ENCODE results near the gene CFAP161.
"Not testable (repeated sequence)": the region's sequence is repeated elsewhere in the genome, so short reads cannot be mapped to it uniquely, and the experiment has no call there.

CFAP161 gene

DNA sequence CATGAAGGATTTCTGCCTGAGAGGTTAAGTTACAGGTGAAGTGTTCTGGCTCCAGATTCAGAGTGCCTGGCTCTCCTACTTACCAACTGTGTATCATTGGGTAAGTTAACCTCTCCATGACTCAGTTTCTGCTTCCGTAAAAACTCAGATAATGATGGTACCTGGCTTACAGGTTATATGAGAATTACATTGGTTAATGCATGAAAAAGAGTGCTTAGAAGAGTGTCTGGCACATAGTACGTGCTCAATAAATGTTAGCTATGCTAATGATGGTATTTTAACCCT lies 23.8 kb downstream of the CFAP161 start:
- DNase-seq (ENCODE audit: low spot score) = no peak

DNA sequence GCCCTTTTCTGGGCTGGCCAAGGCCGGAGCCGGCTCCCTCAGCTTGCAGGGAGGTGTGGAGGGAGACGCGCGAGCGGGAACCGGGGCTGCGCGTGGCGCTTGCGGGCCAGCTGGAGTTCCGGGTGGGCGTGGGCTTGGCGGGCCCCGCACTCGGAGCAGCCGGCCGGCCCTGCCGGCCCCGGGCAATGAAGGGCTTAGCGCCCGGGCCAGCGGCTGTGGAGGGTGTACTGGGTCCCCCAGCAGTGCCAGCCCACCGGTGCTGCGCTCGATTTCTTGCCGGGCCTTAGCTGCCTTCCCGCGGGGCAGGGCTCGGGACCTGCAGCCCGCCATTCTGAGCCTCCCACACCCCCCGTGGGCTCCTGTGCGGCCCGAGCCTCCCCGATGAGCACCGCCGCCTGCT lies 24.5 kb downstream of the CFAP161 start:
- not testable (repeated sequence) for DNase-seq (ENCODE audit: low spot score)

DNA sequence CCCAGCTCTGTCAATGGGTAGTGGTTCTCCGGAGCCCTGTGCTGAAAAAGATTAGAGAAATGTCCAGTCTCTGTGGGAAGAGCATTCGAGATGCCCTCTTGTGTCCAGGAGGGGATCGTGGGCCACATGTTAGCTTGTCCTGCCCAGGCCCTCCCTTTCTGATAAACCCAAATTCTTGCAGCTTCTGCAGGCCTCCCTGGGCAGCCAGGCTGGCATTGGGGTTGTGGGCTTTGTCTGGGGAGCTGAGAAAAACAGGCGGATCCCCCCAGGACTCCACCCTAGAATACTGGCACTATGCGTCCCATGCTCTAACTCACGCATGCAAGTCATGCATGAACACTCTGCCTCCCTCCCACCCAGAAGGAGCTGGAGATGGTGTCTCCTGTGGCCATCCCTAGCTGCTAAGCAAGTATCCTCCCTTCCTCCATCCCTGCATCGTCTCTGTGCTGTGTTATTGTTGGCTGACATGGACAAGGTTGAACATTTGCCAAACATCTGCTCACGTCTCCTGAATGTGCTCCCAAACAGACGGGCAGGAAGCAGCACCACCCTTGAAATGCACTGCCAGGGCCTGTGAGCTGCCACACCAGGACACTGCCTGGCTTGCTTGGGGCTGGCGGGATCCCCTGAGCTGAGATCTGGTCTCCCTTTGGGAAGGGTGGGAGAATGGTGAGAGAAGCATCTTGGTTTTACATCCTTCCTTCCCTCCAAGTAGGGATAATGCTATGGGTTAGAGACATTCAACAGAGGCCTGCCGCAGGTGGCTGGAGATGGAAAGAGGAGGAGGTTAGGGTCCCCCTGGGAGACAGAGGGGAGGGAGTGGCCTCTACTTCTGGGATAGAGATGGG lies 26.5 kb downstream of the CFAP161 start:
- no peak for DNase-seq (ENCODE audit: low spot score)

DNA sequence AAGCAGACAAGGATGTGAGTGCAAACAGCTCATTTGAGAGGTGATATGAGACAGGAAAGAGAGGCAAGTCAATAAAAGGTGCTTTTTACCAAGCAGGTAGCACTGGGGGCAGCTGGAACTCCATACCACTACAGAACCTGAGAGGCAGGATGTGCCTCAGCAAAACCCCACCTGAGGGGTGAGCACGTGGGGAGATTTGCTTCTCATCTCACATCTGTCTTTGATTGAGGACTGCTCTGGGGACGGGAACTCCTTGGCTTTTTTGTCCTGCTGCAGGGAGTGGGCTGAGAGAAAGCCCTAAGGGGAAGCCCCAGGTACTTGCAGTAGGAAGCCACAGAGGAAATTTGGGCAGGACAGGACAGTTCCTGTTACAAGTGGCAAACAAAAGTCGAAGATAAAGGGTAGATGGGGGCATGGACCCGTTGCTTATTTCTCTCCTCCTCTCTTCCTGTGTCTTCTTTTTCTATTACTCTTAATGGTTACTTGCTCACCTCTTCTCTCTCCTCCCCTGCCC lies 27.1 kb downstream of the CFAP161 start:
- no peak for DNase-seq (ENCODE audit: low spot score)

DNA sequence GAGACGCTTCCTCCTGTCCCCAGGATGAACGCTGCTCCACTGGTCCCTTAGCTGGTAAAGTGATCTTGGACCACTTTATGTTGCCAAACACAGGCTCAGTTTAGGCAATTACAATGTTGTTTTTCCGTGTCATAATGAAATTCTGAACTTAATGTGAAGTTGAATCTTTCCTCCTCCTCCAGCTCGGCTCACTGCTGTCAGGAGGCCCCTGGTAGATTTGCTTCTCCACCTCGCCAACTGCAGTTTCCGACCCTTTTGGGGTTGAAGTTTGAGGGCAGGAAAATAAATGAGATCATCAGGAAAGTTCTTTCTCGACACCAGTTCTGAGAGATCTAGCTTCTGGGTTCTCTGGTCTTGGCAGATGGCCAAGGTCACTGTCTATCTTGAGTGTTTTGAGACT lies 27.8 kb downstream of the CFAP161 start:
- no peak for DNase-seq (ENCODE audit: low spot score)

DNA sequence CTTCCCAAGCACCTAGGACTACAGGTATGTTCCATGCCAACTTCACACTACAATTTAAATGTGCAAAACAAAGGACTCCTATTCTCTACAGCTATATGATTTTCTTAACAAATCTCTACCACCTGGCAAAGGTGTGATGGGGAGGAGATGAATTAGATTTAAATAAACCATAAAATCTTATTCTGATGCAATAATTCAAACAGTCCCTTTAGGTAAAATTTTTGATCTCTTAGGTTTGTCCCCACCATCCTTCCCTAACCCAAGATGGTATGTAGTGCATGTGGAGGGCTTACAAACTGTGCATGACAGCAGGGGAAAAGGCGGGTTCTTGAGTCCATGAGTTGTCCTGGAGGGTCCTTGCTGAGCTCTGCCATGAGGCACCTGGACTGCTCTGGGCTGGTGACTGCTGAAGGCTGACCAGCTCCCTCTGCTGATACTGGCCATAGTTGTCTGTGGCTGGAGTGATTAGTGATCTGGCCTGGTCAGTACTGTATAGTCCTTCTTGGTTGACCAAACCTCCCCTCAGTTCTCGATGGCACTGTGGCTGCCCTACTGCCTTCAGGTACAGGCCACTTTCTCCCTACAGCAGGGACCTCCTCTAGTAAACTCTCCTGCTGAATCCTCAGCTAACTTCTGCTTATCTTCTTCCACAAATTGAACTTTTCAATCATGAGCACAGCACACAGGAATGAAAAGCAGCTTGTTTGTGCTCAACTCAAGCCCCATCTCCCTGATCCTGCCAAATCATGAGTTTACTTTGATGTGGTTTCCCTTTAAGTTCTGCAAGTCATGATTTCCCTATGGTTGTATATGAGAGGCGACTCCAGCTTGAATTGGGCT lies 30.1 kb downstream of the CFAP161 start:
- peak; percentile 48 for DNase-seq (ENCODE audit: low spot score)

DNA sequence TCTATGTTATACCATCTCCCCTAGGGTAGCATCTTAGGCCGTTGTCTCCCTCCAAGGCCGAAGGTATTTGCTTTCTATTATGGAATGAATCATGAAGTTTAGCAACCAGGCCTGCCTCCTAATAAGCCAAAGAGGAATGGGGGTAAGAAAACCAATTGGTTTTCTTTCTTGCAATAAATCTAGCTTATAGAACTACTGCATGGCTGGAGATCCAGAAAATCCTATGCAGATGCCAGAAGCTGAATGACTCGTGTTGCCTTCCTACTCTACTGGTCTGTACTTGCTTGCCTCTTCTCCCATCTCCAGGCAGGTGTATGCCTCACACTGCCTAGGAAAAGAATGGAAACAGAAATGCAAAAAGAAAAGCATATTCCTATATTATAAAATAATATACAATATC lies 31.5 kb downstream of the CFAP161 start:
- DNase-seq (ENCODE audit: low spot score) = no peak

DNA sequence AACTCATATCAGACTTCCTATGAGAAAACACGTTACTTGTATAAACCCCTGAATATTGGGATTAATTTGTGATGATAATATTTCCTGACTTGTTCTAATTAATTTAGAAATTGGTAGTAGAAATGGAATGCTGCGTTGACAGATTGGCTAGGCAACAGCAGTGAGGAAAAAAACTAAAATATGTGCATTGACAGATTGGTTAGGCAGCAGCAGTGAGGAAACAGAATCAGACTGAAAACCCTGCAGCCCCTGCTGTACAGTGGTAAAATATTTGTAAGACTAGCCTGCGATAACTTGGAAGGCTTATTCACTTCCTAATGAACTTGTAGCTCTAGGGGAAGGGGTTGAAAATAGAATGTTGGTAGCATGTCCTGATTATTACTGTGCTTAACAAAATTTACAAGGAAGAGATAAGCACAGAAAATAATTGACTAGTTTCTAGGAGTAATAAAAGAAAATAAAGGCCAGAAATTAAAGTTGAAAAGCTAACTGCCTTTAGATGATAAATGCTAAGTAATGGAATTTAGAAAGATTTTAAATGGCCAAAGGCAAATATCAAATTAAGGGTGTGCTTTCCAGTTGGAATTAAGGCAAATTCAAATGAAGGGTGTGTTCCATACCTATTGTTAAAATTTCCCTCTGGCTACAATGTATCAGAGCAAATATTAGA lies 32.7 kb downstream of the CFAP161 start:
- no peak for DNase-seq (ENCODE audit: low spot score)

DNA sequence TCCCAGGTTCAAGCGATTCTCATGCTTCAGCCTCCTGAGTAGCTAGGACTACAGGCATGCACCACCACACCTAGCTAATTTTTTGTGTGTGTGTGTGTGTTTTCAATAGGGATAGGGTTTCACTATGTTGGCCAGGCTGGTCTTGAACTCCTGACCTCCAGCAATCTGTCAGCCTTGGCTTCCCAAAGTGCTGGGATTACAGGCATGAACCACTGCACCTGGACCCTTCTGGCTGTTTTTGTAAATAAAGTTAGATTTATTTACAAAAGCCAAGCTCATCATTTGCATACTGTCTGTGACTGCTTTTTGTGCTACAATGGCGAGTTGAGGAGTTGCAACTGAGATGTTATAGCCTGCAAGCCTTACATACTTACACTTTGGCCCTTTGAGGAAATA lies 34.1 kb downstream of the CFAP161 start:
- no peak for DNase-seq (ENCODE audit: low spot score)

DNA sequence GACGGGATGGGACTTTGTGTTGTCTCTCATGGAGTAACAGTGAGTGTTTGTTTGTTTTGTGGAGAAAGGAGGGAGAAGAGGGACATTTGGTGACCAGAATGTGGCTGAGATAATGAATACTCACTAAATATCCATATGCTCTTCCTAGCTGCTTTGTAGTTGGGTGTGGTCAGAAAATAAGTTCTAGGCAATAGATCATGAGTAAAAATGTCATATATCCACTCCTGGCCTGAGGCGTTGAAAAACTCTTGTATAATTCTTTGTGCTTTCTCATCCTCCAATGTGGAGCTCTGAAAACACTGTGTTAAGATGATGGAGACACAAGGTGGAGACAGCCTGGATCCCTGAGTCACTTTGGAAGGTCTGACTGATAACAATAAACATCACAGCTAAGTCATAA lies 34.6 kb downstream of the CFAP161 start:
- no peak for DNase-seq (ENCODE audit: low spot score)

DNA sequence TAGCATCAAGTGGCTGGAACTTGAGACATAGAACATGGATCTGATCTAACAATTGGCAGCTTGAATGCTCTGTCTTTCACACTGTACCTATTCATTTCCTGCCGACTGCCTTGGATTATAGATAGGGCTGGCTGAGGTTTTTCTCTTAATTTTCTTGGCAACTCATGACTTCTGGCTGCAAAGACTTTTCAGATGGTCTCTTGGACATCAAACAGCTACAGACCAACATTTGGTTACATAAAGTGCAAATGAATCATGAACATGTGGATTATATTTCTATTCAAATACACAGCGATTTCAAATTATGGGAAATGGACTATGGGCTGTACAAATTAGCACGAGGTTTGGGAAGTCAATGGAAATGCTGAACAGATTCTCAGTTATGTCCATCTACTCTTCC lies 36.4 kb downstream of the CFAP161 start:
- DNase-seq (ENCODE audit: low spot score) = no peak

DNA sequence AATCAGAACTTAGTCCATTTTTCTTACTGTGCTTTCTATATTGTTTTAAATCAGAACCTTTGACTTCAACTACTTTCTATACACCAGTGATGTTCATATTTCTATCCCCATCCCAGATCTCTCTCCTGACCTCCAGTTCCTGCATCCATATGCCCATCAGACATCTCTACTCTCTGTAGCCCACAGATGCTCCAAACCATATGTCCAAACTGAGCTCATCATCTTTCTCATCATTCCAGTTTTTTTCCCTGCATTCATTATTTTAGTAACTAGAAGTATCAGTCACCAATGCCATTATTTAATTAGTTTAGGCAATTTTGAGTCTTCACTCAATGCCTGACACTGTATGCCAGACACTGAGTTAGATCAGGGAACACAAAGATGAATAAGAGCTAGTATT lies 37.2 kb downstream of the CFAP161 start:
- no peak for DNase-seq (ENCODE audit: low spot score)

DNA sequence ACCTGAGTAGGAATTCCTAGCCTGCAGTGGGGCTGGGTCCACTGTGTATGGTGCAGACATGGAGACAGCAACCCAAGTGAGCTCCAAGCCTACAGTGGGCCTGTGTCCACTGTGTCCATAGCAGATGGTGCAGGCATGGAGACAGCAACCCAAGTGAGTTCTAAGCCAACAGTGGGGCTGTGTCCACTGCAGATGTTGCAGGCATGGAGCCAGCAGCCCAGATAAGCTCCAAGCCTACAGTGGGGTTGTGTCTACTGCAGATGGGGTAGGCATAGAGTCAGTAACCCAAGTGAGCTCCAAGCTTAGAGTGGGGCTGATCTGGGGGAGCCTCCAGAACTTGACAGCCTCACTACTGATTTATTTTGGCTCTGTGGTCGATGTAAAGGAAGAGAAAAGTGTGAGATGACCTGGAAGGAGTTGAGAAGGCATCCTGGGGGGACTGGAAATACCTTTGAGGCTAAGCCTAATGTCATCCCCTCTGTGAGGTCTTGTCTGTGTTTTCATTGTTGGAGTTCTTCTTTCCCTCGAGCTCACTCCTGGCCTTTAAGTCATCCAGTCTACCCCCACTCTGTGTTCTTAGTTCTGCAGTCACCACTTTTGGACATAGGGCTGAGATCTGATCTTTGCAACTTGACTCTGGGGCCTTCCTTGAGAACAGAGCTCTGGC lies 40.2 kb downstream of the CFAP161 start:
- no peak for DNase-seq (ENCODE audit: low spot score)

DNA sequence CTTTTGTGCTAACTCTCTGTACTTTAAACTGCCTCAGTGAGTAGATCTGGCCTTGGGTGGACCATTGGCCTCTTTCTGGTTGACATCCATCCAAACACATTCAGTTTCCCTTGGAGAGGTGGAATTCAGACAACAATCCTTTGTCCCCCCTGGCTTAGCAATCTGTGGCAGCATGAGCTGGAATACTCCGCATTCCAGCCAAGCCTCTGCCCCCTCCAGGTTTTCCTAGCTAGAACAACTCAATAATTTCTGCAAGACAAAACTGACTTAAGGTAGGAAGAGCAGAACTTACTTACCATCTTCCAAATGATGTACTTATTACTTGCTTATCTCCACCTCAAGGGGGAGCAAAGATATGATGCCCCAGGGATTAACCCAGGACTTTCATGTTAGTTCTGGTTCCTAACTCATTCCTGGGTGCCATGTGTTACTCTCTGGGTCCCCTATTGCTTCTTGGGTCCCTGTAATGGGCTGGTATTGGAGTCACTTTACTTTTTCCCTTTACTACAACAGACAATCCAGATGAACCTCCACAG lies 40.8 kb downstream of the CFAP161 start:
- no peak for DNase-seq (ENCODE audit: low spot score)

DNA sequence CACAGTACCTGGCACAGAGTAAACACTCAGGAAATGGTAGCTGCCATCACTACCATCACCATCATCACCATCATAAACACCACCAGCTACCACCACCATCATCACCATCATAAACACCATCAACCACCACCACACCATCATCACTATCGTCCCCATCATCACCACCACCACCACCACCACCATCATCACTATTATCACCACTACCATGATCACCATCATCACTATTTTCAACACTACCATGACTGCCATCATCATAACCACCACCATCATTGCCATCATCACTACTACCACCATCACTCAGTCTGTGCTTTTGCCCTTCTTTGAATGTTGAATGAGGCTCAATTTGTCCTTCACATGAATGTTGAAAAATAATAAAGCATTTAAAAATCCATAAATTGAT lies 41.4 kb downstream of the CFAP161 start:
- no peak for DNase-seq (ENCODE audit: low spot score)

DNA sequence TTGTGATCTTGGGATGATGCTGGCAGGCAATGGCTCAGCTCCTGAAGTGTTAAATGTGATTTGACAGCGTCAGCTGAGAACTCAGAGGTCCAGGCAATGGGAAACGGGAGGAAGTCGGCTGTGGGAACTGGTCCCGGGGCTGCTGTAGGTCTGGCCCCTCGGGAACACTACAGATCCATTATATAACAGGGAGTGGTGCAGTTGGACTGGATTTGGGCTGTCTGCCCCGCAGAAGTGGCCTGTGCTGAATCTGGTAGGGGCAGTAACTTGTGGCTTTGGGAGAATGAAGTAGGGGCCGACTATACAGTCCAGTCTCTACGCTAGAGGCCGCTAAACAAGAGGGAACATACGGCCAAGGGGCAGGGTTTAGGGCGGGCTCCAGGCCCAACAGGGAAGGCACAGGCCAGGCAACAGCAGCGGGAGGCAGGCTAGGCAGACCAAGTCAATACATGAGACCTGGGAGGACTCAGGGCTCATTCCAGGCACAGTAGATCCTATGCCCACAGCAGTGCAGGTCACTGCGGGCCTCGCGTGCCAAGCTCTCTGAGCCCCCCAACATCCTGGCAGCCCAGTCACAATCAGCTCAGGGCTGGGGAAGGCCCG lies 42.3 kb downstream of the CFAP161 start:
- DNase-seq (ENCODE audit: low spot score) = no peak

DNA sequence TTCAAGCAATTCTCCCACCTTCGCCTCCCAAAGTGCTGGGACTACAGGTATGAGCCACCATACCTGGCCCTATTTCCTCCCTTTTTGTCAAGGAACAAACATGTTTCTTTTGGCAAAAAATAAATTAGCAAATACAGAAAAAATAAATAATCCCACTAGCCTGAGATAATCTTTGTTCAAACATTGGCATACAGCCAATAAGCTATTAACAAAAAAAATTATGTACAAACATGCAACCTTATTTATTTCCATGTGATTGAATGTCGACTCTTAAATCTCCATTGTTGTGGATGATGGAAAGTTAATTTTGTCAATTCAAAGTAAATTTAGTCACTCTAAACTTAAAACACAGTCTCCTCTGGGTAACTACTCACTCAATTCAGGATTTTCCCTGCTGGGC lies 44.3 kb downstream of the CFAP161 start:
- DNase-seq (ENCODE audit: low spot score) = no peak

DNA sequence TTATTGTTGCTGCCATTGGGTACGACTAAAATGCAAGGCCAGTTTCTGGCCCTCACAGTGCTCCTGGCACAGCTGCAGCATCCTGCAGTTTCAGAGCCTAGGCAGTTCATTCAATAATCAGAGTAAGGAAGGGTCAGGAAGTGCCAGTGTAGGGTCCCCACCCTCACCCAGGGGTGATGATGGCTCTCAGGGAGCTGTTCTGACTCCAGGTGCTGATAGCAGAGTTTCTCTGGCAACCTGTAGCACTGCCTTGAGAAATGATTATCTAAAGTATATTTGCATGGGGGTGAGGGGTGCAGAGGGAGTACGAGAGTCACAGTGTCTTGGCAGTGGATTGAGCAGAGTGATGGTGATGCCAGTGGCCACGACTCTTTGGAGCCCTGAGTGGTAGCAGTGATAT lies 47.1 kb downstream of the CFAP161 start:
- DNase-seq (ENCODE audit: low spot score) = no peak

DNA sequence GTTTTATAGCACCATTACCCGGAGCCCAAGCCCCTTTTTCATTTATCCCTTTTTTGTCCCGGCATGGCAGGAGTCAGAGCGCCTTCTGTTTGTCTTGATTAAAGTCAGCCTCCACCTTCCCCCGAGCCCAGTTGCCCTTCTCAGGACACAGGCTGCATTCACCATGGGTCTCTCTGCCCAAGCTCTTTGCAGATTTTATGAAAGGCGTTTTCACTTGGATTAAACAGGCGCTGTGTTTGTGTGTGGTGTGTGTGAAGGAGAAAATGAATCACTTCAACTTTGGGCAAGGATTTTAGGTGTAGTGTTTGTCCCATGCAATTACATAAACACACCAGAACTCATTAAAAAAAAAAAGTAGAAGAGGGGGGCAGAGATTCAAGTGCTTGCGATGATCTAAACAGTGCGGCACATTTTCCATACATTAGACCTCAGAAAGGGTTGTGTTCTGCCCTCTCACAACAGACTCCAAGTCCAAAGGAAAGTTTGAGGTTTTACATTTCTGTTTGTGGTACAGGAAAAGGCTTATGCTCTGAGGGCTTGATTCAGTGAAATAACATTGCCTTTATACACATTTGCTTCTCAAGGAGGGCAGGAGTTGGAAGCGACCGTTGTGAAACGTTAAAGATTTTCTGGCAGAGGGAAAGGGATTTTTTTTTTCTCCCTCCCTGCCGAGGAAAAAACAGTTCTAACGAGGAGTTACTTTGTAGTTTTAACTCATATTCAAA lies 48.1 kb downstream of the CFAP161 start:
- DNase-seq (ENCODE audit: low spot score) = peak; percentile 71

DNA sequence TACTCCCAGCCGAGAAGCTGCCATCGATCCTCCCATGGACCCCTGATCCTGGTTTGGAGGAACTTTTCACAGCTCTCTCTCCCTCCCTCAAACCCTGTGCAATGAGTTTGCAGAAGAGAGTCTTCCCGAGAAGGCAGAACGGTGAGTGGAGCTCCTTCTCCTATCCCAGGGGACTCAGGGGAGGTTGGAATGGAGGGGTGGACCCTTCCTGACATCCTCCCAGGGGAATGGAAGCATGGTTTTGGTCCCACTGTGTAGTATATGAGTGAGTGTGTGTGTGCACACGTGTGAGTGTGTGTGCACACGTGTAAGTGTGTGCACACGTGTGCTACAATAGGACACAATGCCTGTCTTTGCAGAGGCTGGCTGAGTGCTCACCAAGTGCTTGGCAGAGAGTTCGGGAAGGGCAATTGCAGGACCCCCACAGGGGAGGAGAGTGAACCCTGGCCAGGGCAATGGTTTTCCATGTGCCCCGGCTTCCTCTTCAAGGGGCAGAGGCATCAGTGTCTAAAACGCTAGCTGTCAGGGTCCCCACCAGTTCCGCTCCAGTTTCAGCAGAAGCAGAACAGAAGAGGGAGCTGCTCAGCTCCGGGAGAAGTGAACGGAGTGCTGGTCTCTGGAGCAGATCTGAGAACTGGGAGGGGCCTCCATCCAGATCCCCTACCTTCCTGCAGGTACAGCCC lies 48.8 kb downstream of the CFAP161 start:
- no peak for DNase-seq (ENCODE audit: low spot score)

All from COLO829 (cell line).